Epithelial cell of prostate (primary cell): ENCODE measurements around the gene ATXN7L1.

ENCODE experiments used
- DNase-seq: peaks from one replicate; pipeline ENCODE4 v3.0.0-alpha.2; 2011; ENCODE audit warnings: low read depth, low spot score
- H3K27ac ChIP-seq: fragments of 450-650 bp; 2 replicates; pipeline ENCODE4 v1.5.1; 2017; ENCODE audit warnings: mild to moderate bottlenecking

Gene ATXN7L1

DNA sequence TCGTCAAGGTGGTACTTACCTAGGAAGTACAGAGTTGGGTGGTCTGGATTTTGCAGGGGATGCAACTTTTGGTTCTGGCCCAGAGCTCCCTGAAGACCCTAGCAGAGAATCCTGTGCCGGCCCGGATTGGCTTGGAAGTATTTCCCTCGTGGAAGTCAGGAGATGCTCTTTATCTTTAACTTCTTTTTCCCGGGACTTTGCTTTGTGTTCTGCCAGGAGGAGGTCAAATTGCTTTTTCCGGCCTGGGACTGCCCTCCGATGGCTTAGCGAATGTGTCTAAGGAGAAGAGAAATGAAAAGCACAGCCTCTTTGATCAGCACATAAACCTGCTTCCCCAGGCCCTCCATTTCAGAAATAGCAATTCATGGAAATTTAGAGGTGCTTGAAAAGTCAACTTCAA, 238.1 kb downstream of the ATXN7L1 start:
- DNase-seq, result no peak

DNA sequence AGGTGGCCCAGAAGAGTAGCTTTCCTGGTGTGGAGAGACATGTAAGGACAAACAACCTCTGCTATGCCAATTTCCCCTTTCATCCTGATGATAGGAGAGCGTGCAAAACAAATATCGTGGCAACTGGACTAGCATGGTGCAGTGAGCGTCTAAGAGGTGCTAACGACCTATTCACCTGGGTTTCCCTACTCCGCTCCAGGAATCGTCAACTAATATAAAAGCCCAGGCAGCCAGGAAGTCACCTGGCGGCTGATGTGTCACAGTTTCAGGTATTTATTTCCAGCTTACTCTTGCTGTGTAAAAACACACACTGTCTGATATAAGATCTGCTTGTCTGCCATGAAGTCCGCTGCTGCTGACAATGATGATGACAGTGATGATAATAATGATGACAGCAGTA, 238.6 kb downstream of the ATXN7L1 start:
- DNase-seq, result no peak

More for the DNA sequence above, 238.1 kb downstream of the ATXN7L1 start:
- H3K27ac ChIP-seq, result no peak overlapping the region

DNA sequence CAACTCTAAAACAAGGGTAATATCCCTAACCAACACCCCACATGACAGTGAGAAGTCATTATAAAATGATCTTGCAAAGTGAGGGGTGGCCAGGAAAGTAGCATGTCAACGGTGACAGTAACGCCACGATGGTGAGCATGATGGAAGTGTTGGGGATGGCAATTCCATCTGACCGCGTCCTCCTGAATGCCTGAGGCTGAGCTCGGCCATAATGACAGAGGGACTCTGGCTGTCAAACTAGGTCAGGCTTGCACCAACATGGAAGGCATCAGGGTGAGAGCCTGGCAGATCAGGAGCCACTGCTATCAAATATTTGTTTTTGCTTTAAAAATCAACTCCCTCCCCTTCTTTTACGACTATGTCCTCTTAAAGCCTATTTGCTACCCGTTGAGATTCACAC, 239.4 kb downstream of the ATXN7L1 start:
- H3K27ac ChIP-seq, result no peak overlapping the region
- no peak for DNase-seq

More for the DNA sequence above, 238.6 kb downstream of the ATXN7L1 start:
- H3K27ac ChIP-seq, result no peak overlapping the region

DNA sequence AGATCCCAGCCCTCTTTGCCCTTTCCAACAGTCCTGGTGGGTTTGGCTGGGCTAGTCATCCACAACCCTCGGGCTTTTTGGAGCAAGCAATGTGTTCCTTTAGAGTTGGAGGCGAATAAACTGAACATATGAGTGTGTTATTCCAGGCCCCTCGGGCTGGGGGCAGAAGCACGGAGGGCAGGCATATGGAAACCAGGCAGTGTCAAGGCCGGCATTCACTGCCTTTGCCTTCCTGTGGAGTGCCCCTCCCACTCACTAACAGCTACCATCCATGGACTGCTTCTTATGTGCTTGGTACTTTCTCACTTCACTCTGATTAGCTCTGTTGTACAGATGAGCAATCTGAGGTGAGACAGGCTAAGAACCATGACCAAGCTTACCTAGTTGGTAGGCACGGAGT, 241.2 kb downstream of the ATXN7L1 start:
- H3K27ac ChIP-seq, result no peak overlapping the region
- no peak for DNase-seq

DNA sequence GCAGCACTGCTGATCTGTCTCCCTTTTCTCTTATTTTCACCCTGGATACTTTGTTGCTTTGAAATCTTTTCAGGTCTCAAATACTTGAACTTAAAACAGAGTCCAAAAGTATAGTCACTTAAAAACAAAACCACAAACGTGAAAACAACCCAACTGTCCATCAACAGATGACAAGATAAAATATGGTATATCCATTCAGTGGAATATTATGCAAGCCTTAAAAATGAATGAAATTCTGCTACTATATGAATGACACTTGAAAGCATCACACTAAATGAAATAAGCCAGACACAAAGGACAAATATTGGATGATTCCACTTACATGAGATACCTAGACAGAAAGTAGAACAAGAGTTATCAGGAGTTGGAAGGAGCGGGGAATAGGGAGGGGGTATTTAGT, 250.4 kb downstream of the ATXN7L1 start:
- no peak for DNase-seq

DNA sequence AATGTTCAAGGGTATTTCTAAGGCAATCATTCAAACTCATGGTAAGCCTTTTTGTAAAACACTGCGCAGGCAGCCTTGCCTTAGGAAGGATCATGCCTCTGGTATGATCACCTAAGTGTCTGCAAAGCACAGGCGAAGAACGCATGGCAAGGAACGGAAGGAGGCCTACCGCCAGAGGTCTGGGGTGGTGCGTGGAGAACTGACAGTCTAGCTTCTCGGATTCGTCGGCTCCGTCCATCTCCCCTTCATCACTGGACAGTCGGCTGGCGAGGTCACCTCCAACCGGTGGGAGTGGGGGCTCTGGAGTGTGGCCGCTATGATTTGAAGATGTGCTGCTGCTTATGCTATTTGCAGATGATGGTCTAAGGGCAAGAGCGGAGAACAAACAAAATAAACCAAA, 252.5 kb downstream of the ATXN7L1 start:
- DNase-seq, result no peak

More for the DNA sequence above, 250.4 kb downstream of the ATXN7L1 start:
- H3K27ac ChIP-seq, result no peak overlapping the region

DNA sequence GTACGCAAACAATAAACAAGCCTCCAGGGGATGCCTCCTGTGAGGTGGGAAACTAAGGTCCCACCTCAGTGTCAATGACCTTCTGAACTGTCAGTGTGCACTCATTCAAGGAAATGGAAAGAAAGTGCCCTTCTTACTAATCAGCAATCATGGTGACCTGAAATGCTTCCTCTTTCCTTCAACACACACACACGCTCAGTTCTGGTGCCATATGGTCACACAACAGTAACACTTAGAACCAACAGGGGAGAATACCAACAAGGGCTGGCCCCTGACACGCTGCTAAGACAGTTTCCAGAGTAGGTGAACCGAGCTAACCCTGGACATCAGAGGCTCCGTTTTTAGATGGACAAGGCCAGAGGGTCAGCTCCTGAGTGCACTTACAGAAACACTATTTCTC, 253.0 kb downstream of the ATXN7L1 start:
- no peak for DNase-seq
- no peak overlapping the region for H3K27ac ChIP-seq

More for the DNA sequence above, 252.5 kb downstream of the ATXN7L1 start:
- H3K27ac ChIP-seq, result no peak overlapping the region

DNA sequence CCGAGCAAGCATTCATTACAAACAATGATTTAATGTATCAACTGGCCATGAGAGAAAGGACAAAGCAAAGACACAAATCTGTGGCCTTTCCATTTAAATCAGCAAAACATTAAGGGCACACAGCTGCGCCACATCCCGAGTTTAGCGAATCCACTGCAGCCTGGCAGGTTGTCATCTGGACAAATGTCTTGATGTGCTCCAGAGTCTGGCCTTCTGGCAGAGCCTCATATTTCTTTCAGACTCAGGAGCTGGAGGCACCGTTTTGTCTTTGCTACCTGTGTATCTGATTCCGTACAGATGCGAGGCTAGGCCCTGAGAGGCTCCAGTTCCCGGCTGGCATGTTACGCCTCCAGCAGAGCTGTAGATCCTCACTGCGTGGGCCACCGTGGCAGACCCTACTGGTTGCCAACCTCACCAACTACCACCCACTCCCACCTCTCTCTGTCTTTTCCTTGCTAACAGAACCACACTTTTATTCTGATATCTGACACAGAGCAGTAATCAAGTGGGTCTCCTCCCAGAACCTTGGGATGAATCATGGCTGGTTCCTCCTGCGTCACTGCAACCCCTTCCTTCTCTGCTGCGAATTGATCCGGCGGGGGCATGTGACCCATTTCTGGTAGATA, 254.2 kb downstream of the ATXN7L1 start:
- DNase-seq, result no peak
- H3K27ac ChIP-seq, result no peak overlapping the region

DNA sequence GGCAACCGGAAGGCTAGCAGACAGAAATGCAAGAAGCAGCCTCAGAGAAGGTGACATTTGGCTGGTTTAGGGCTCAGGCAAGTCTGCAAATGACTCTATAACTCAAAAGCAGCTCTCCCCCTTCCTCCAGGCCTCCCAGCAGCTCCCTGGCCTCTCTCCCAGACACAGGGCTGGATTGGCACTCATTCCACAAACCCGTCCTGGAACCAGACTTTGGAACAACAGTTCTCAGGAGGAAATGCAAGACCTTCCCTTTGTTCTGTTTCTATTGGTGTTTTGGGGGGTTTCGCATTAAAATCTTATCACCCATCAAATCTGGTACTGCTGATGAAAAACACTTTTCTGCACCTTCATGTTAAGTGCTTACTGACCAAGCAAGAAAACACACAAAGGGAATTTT, 254.8 kb downstream of the ATXN7L1 start:
- no peak for DNase-seq
- no peak overlapping the region for H3K27ac ChIP-seq

DNA sequence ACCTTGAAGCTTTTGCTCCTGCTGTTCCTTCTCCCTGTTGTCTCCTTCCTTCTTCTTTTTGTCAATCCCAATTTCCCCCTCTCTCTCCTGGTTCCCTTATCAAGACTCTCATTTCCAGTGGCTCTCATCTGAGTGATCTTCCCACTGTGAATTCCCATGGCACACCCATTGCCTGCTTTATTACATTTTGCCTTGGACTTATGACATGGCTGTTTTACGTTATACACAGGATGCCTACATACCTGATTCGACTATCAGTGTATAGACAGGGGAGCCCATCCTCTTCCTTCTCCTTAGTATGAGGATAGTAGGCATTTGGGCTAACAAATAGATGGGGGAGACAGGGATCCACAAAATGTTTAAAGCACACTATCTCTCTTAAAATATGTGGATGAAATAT, 255.2 kb downstream of the ATXN7L1 start:
- no peak for DNase-seq
- no peak overlapping the region for H3K27ac ChIP-seq

DNA sequence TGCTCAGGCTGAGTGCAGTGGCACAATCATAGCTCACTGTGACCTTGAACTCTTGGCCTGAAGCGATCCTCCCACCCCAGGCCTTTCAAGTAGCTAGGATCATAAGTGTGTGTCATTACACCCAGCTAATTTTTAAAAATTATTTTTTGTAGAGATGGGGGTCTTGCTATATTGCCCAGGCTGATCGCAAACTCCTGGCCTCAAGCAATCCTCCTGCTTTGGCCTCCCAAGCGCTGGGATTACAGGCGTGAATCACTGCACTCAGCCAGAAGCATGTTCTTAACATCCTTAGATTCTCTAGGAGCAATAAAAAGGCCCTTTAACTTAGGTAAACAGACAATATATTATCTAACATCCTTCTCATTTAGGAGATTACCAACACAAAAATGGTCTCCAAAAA, 256.8 kb downstream of the ATXN7L1 start:
- DNase-seq, result no peak
- no peak overlapping the region for H3K27ac ChIP-seq

DNA sequence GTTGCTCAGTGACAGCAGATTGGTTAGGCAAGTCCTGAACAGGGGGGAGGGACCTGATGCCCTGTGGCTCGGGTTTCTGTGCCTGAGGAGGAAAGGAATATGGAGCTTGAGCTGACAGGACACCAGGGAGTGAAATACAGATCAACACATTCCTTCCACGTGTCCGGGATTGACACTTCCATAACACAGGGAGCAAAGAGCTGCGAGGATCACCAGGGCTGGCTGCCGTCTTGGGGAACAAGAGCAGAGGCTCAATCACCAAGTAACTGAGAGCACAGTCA, 258.4 kb downstream of the ATXN7L1 start:
- H3K27ac ChIP-seq, result no peak overlapping the region
- no peak for DNase-seq

DNA sequence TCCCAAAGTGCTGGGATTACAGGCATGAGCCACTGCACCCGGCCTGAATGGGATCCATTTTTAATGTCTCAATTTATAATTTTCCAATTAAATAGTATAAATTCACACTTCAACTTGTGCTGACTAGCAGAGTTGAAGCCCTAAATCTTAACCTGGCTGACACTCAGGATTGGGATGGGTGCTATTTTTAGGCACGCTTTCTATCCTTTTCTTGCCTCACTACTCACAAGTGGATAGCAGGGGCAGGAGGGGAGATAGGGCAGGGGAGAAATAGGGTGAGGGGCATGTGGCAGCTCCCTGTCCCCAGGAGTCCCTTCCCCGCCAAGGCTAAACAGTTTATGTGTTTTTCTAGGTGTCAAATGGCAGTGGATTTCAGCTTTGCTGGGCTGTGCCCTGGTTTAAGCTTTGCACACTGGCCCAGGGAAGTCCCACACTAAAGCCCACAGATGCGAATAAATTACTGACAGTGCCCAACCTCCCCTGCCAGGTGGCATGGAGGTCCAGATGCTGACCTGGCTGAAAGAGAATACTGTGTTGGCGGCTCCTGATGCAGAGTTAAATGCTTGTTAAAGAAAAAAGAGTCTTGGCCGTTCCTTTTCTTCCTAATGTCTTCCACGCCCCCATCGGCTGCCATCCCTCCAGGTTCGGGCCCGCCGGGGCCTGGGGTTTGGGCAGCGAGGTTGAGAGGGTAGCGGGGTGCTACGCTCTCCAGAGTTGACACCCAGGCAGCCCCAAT, 259.0 kb downstream of the ATXN7L1 start:
- no peak for DNase-seq
- no peak overlapping the region for H3K27ac ChIP-seq

DNA sequence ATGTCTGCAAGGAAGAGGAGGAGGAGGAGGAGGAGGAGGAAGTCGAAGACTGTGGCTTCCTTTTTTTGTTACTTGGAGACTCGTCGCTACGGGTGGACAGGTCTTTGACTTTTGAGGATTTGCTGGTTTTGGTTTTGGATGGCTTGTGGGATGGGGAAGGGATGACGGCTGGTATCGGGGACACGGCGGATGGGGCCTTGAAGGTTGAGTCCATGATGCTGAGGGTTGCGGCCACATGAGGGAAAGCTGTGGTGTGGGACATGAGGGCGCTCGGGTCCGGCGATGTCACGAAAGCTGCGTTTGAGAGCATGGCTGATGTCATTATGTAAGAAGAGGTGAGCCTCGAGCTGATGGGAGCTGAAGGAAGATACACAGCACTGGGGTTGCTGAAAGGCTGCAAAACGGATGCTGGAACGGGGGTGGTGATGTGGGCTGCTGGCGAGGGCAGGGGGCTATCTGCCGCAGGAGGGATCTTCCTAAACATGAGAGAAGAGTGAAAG, 262.0 kb downstream of the ATXN7L1 start:
- H3K27ac ChIP-seq, result no peak overlapping the region
- DNase-seq, result no peak

DNA sequence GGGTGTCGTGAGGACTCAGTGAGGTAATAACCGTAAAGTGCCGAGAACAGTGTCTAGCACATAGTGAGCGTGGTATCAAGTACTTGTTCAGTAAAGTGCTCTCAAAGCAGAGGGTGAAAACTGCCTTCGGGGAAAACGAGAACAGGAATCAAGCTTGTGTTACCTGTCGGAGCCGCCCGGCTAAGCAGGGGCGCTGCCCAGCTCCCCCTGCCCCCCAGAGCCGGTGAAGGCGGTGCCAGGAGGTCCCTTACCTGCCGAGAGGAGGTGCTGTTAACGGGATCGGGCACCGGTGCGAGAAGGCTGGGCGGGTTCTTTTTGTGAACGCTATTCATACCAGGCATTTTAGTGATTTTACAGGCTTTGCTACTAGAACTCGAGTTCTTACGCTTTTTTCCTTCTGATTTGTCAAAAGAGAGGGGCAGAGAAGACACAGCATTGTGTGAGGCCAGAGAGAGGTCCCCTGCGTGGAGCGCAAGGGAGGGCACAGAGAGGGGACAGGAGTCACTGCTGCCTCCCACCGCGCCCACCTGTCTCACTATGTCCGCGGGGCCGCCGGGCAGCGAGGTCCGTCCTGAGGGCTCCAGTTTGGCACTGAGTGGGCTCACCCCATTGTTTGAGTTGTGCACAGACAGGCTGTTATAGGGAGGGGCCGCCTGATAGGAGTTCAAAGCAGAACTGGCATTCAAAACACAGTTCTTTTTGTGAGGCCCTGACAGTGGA, 262.6 kb downstream of the ATXN7L1 start:
- no peak overlapping the region for H3K27ac ChIP-seq

DNA sequence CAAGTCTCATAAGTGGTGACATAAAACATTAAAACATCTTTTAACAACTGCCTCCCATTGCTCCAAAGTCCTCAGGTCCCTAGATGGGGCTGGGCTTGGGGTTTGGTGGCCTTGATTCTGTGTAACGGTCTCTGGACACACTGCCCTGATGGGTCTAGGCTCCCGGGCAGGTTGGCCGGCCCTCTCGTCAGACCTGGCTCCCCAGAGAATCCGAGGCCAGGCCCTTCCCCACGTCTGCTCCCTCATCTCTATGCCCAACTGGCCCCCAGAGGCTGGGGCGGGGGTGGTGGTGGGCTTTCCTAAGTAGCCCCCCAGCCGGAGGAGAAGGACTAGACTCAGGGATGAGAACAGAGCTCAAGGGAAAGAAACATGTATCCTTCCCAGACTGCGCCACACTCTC, 263.6 kb downstream of the ATXN7L1 start:
- no peak overlapping the region for H3K27ac ChIP-seq
- no peak for DNase-seq

More for the DNA sequence above, 262.6 kb downstream of the ATXN7L1 start:
- DNase-seq, result no peak

DNA sequence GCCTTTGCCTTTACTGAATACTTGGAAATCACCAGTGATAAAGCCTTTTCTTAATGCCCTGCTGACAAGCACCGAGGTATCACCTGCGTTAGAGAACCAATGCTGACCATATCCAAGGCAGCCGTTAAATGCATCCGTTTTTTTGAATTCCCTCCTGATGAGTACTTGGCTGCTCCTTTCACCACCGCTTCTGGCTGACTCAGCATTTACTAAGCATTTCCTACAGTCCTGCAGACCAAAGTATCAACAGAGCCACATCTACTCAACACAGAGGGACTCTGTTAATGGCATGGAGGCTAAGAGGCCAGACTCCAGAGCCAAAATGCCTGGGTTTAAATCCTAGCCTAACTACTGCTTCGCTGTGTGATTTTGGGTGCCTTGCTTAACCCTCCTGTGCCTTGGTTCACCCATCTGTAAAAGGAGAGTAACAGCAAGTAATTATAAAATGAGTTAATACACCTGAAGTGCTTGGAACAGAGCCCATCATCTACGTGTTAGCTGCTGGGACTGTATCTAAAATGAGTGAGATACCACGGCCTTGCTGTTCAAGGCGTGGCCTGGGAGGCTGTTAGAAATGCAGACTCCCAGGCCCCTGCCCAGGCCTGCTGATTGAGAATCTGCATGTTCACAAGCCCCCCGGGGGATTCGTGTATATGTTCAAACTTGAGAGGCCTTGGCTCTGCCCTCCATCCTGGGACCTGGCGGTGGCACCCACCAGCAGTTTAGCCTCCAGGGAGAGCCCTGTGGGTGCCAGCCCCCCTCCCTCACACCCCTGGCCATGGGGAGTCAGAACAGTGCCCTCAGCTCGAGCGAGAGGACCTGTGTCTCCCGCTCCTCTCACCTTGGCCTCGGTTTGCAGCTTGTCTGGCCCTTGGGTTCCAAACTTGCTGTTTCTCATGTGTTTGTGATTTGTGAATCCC, 264.3 kb downstream of the ATXN7L1 start:
- no peak for DNase-seq
- no peak overlapping the region for H3K27ac ChIP-seq

DNA sequence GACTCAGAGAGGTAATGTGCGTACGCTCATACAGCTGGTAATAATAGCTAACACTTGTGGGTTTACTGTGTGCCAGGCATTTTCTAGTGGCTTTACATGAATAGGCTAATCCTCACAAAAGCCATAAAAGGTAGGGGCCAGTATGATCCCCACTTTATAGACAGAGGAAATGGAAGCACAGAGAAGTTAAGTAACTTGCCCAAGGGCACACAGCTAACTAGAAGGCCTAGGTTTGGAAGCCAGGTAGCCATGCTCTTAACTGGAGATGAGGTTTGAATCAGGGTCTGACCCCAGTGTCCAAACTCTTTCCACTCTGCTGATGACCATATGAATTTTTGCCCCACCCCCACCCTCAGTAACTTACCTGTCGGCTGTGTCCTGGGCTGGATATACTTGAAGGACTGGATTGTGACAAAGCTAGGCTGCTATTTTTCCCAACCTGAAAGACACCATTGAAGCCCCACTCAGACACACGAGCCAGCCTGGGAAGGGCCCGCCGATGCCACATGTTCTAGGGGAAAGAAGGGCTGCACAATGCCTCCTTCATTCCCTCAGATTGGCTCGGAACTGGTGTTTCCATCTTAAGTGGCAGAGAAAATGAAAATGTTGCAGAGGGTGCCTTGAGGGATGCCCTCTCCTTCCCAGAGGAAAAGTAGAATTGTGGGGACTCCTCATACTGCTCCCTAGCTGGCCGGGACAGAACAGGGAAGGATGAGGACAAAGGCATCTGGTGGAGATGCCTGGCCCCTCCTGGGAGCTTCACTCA, 266.1 kb downstream of the ATXN7L1 start:
- H3K27ac ChIP-seq, result no peak overlapping the region
- DNase-seq, result no peak
